ENCODE measurements around the gene VTCN1. TPM values are rescaled to one million over a fixed set of nuclear protein-coding genes. Genes with fewer than 3 reads are reported as not detected.
"Not testable (repeated sequence)": the region's sequence is repeated elsewhere in the genome, so short reads cannot be mapped to it uniquely, and the experiment has no call there.

VTCN1 gene
- total RNA-seq, 1 experiment from 2014 or later, result not detected

DNA sequence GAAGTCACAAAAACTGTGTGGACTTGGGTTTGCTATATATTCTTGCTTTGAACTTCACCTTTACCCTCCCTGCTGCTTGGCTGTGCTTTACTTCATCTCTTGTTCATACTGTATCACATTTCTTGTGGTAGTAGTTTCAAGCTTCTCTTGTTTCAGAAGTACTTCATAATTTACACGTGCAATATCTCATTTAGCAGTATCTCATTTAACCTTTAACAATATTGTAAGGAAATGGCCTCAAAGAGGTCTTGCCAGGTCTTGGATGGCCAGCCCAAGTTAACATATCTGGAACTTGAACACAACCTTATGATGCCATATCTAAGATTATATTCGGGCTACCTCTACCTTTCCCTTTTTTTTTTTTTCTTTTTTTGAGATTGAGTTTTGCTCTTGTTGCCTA, 87.5 kb downstream of the VTCN1 start:
- no peak for DNase-seq (ENCODE audit: low spot score)

DNA sequence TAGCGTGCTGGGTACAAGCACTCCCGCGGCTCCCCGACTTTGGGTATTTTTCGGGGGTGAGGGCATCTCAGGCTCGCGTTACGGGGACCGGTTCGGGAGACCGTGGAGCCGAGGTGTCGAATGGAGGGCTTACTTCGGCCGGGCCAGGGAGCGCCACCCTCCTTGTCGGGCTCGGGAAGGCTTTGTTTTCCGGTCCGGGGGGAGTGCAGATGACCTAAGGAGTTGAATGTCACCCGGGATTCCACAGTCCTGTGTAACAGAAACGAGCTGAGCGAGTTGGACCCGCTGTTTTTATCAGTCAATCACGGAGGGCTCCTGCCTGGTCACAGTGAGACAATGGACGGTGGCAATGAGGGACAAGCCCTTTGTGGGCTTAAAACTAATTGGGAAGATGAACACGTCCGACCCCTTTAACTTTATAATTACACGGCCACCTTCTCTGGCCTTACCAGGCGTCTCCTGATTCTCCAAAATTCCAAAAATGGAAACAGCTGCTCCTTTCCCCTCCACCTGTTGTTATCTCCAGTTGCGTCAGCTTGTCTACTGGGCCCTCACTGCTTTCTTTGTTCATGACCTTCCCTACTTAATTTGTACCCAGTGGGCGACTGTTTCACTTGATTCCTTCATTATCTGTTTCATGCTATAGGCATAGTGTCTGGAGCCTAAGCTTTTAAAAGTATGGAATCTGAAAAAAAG, 88.2 kb downstream of the VTCN1 start:
- no peak for DNase-seq (ENCODE audit: low spot score)

DNA sequence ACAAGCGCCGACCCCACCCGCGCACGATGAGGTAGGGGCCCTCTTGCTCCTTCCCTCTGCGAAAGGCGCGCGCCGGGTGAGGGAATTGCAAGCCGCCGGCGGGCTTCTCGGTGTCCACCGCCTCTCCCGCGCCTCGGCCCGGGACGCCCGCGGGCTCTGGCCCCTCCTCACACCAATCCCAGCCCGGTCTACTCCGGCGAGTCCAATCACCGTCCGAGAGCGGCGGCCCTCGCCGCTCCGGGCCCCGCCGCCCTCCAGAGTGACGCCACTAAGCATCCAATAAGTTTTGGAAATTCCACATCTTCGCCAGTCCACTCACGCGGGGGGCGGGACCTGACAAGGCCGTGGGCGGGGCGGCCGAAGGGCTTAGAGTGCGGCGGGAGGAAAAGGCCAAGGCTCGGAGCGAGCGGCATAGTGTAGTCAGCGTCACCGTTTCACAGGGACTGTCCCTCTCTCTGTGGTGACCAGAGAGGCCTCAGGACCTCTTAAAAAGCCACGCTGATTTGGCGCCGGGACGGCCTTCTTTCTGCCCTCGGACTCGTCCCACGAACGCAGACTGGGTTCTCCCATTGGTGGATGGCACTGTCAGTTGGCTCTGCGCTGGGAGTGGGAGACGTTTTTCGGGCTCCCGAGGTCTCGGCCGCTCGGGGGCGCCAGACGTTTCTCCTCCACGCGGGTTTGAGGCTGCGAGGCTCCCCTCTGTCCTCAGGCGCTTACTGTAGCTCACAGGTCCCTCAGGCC, 89.0 kb downstream of the VTCN1 start, which contains the start of gene TRIM45:
TRIM45 (minus strand) TSS at position 161 of the 741 bp plus-strand sequence. CDS start 548 bp downstream, outside the sequence.
- peak; percentile 88 for DNase-seq (ENCODE audit: low spot score)

DNA sequence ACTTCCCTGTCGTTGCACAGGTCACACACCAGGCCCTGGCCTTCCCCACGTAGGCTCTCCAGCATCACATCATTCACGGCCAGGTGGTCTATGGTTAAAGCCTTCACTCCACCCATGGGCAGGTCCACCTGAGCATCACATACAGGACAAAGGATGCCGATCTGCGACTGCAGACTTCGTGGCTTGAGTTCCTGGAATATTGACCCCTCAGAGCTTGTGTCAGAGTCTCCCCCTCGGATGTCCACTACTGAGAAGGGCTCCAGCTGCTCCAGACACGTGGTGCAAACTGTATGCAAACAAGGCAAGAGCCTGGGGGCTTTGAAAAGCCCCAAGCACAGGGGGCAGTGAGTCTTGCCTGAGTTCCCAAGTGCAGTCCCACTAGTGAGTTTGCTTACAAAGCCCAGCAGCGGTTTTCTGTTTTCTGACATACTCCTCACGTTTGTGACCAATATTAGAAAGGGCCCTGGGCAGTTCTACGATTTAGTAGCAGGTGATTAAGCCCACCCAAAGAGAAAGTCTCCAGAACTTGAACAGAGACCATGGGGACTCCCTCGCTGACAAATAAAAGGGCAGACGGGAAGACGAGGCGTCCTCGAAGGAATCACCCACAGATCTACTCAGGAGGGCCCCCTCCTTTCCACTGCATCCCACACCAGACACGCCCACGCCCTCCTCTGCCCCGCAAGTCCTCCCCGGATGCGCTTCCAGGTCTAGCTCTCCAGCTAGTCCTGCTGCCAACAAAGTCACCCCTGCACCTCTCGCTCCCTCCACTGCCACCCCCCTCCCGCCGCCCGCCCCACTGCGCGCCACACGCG, 89.7 kb downstream of the VTCN1 start:
- DNase-seq (ENCODE audit: low spot score), result peak; percentile 56

DNA sequence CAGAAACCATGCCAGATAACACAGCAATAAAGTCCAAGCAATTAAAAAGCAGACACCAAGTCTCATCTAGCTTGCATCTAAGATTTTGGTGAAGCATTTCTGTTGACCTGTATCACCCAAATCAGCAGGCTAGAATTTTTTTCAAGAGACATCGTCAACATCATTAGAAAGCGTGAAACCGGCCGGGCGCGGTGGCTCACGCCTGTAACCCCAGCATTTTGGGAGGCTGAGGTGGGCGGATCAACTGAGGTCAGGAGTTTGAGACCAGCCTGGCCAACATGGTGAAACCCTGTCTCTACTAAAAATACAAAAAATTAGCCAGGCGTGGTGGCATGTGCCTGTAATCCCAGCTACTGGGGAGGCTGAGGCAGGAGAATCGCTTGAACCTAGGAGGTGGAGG, 91.6 kb downstream of the VTCN1 start:
- not testable (repeated sequence) for DNase-seq (ENCODE audit: low spot score)

DNA sequence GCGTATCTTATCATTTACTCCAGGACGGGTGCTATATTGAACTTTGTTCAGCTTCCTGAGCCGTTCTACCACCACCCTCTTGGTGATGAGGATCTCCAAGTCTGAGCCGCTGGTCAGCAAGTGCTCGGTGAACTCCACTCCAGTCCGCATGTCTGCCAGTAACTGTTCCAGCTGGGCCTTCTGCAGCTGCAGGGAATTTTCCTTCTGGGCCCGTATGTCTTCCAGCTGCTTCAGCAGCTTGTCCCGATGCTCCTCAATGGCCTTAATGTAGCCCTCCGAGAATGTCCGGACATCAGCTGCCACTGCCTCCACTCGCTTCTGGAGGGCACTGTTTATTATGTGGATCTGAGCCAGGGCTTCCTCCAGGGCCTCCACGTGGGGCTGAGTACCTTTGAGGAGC, 92.6 kb downstream of the VTCN1 start:
- DNase-seq (ENCODE audit: low spot score), result no peak

DNA sequence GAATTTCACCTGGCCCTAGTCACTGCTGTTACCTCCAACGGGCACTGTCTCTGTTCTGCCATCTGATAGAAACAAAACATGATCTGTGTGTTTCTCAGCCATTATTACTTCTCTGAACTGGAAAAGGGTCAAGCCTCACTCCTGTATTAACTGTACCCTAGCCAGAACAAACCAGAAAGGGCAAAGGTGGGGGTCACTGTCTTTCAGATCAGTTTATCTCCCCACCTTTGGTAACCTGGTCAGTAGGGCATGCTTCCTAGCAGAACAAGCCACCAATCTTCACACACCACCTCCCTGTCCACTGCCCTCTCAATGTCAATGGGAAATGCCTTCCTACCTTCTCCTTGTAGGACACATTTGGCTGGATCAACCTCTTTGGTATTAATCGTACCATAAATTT, 93.0 kb downstream of the VTCN1 start:
- DNase-seq (ENCODE audit: low spot score), result no peak

DNA sequence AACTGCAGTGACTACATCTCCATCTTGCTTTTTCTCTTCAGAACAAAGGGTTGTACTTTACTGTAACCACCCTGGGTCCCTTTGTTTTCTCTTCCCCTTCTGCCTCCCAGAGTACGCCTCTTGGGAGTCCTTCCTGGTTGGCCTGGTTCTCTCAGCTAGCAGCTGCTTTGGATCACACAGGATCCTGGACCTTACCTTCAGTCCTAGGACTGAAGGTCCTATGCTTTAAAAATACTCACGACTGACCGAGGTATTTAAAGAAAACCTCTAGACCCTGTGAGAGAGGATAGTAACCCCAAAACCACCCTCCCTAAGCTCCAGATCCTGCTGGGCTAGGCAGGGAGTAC, 94.0 kb downstream of the VTCN1 start:
- no peak for DNase-seq (ENCODE audit: low spot score)

DNA sequence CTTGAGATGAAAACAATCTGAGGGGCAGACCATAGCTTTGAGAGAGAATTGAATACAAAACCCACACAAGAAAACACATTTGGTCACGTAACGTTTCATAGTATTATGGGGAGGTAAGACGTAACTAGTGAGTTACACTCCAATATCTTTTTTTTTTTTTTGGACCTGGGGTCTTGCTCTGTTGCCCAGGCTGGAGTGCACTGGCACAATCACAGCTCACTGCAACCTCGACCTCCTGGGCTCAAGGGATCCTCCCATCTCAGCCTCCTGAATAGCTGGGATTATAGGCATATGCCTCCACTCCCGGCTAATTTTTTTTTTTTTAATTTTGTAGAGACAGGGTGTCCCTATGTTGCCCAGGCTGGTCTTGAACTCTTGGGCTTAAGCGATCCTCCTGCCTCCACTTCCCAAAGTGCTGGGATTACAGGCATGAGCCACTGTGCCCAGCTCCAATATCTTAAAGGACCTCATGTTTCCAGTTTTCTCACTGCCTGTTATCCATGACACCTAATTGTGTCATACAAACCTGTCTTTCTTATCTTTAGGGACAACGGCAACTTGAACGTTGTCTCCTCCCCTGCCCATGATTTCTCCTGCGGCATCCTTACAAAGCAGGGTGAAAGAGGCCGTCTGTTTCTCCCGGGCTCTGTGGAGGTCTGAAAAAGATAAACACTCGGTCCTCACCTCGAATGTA, 94.5 kb downstream of the VTCN1 start:
- DNase-seq (ENCODE audit: low spot score), result no peak

- no peak for DNase-seq (ENCODE audit: low spot score)
Observed at GRCh38 chr1:117114877-117115276, 95.8 kb downstream of the VTCN1 start.

DNA sequence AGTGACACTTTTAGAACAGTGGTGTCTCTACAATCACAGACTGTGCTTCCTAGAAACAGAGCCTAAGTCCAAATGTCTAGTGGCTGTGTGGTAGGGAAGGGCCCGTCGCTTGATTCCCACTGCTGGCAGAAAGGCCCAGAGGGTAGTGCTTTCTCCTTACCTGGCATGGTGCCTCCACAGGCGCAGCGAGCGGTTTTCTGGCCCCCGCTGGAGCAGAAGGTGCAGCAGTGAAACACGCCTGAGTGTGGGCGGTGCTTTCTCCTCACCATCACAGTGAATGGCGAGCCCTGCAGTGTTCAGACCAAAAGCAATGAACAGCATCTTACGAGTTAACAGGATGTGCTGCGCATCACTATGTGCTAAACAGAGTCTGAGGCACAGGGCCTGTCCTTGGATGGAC, 97.5 kb downstream of the VTCN1 start:
- DNase-seq (ENCODE audit: low spot score), result no peak

DNA sequence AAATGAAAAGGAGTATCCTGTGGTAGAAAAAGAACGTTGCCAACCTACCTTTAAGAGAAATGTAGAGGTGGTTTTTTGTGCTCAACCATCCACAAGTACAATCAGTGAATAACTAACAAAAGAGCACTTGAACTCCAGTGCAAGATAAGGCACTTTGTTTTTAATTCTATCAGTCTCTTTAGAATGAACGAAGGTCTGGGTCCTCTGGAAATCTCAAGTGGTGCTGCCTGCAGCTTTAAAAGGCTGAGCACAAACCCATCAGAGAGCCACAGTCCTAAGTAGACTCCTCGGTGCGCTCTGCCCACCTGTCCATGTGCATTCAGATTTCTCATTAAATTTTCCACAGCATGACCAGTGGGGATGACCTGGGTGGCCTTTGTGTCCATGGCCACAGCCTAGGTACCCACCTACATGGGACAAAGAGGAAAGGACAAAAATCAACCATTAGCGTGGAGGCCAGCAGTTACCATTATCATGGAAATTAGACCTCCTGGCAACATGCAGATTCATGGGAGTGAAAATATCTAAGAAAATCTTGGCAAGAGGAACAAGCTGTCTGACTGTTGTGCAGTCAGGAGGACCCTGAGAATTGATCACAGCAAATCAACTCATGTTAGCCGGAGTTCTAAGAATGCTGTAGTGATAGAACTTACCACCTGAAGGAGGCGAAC, 98.5 kb downstream of the VTCN1 start:
- DNase-seq (ENCODE audit: low spot score), result no peak

DNA sequence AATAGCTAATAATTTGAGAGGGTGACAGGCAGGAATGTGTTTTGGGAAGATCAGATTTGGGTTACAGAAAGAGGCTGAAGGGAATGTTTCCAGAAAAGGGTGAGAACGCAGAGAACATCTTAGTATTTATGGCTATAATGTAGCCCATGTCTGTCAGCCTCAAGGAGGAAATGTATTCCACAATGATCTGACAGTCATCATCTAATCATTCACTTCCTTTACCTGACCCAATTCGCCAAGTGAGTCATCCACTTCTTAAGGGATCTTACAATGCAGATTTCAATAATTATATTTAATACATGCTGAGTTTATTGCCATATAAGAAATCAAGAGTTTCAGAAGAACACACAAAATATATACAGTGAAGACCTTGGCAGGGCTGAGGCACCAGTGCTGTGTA, 100.0 kb downstream of the VTCN1 start:
- no peak for DNase-seq (ENCODE audit: low spot score)

DNA sequence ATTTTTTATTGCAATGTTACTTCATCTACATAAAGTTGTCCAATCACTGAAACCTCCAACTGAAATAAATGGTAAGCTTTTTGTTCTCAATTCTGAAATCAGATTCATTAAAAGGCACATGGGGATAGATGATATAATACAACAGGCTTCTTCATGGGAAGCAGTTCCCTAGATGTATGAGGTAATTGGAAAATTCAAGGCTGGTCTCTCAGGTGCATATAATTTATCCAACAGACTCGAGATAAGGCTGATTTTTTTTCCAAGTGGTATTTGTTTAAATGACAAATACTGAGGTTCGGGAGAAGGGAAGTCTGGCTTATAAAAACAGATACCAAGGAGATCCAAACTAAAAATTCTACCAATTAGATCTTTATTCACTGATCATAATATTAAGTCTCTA, 103.4 kb downstream of the VTCN1 start:
- DNase-seq (ENCODE audit: low spot score), result no peak

- DNase-seq (ENCODE audit: low spot score), result no peak
Observed at GRCh38 chr1:117106478-117106877, 104.2 kb downstream of the VTCN1 start.

DNA sequence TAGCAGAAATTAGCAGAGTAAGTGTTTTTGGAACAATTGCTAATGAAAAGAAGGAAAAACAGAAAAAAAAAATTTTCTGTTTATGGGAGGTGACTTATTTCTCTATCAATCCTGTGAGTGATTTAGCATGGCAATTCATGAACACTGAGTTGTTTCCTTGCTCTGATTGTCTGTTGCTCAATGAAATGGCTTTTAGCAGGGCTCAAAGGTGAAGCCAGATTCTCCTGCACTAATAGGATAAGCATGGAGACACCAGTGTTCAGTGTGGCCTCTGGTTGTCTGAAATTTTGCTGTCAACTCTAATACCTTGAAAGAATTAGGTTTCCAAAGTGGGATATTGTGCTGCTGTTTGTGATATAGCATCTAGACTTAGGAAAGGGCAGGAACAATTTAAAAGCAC, 105.0 kb downstream of the VTCN1 start:
- no peak for DNase-seq (ENCODE audit: low spot score)

GRCh38 chr1:117104986-117105385, 105.7 kb downstream of the VTCN1 start:
- DNase-seq (ENCODE audit: low spot score), result no peak

- DNase-seq (ENCODE audit: low spot score), result not testable (repeated sequence)
Observed at GRCh38 chr1:117101858-117102257, 108.9 kb downstream of the VTCN1 start.

DNA sequence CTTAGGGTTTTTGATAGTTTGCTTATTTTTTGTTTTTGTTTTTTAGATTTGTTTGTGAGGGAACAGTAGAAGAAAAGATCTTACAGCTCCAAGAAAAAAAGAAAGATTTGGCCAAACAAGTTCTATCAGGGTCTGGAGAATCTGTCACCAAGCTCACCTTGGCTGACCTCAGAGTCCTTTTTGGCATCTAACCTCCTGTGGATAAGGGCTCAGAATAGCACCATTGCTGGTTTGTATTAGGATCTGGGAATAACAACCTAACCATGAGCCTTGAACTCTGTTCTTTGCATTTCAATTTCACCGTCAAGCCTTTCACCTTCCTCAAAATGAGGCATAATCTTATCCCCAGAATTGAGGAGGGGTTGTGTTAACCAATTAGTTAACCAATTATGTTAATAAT, 109.4 kb downstream of the VTCN1 start:
- DNase-seq (ENCODE audit: low spot score), result no peak

- no peak for DNase-seq (ENCODE audit: low spot score)
Observed at GRCh38 chr1:117098287-117098890, 112.3 kb downstream of the VTCN1 start.

DNA sequence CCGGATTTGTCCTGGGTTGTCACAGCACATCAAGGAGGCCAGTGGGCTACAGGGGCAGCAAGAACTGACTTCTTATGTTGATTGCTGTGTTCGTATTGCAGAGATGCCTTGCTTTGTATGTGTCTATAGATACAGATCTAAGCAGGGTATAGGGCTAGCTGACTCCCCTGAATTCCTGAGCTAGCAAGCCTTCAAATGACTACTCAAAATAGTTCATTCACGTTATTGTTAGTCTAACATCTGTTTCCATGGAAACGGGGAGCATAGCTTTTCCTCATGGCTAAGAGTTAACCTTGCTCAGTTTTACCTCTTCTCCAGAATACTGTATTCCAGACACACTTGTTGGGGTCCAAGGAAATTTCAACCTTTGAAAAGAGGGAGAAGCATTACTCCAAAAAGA, 113.3 kb downstream of the VTCN1 start:
- no peak for DNase-seq (ENCODE audit: low spot score)
